Esophagus muscularis mucosa (tissue), 4 donors: ENCODE measurements around the gene TMEM221.

Experiments used
- CTCF ChIP-seq, 3 experiments: fragments of 200-600 bp in 2 of 3; fragments of 450-650 bp in 1 of 3; sonication (generic) in 2 of 3; IDR thresholded peaks; one replicate each; pipeline ENCODE4 v1.5.1; 2017 to 2019; ENCODE audit warnings: antibody characterized with exemption in 3 of 3, mild to moderate bottlenecking in 2 of 3, moderate library complexity in 1 of 3
- EP300 ChIP-seq: sonication (generic); formaldehyde crosslinking; IDR thresholded peaks from one replicate; pipeline ENCODE4 v1.6.1; 2017; ENCODE audit warnings: antibody characterized with exemption
- POLR2A ChIP-seq: fragments of 450-650 bp; IDR thresholded peaks from one replicate; pipeline ENCODE4 v1.6.1; 2017; ENCODE audit warnings: antibody characterized with exemption, moderate library complexity, mild to moderate bottlenecking, low read depth
- POLR2AphosphoS5 ChIP-seq, 2 donors: sonication (generic); formaldehyde crosslinking; IDR thresholded peaks; one replicate each; pipeline ENCODE4 v1.6.1; 2017; ENCODE audit warnings: antibody characterized with exemption in 2 of 2

GRCh38 chr19:17469481-17470067 is 21.1 kb upstream of the TMEM221 start:
- TF ChIP-seq CTCF (IDR thresholded peaks at IDR 0.05) = no peak
- peak; percentile 26 to 55 for TF ChIP-seq POLR2AphosphoS5 (IDR thresholded peaks at IDR 0.05)
- TF ChIP-seq EP300 = no peak
- no peak for TF ChIP-seq POLR2A
